Kidney (tissue), 14 donors: Measurements from ENCODE around the gene CLASP2. TPM values are rescaled to one million over a fixed set of nuclear protein-coding genes. Genes with fewer than 3 reads are reported as not detected.

Experiments
- DNase-seq, 5 donors: peaks; one replicate each; pipeline ENCODE4 v3.0.0-alpha.2; 2013 to 2020
- FAIRE-seq: peaks from 2 replicates; lab custom pipeline; 2012; peaks lifted over from hg19 to GRCh38; lab: Jason Lieb, UNC
- H3K27ac ChIP-seq, 2 donors: one replicate each; pipeline ENCODE4 v1.7.0; 2013; ENCODE audit warnings: low read depth in 2 of 2, low read length in 2 of 2, inconsistent platforms in 1 of 2
- H3K27me3 ChIP-seq: one replicate; pipeline ENCODE4 v1.7.1; 2013; ENCODE audit warnings: low read length, inconsistent platforms; ENCODE audit not compliant: control insufficient read depth, insufficient read depth
- H3K36me3 ChIP-seq, 3 donors: one replicate each; pipeline versions ENCODE4 v1.7.0 to v1.7.1; 2013; ENCODE audit warnings: low read length in 3 of 3, control low read depth in 1 of 3, inconsistent platforms in 1 of 3; ENCODE audit not compliant: insufficient read depth in 3 of 3, control insufficient read depth in 2 of 3
- H3K4me1 ChIP-seq, 3 donors: one replicate each; pipeline versions ENCODE4 v1.7.0 to v1.7.1; 2013; ENCODE audit warnings: low read length in 3 of 3, inconsistent platforms in 1 of 3, low read depth in 1 of 3; ENCODE audit not compliant: control insufficient read depth in 2 of 3, insufficient read depth in 2 of 3
- H3K4me3 ChIP-seq, 3 donors: one replicate each; pipeline versions ENCODE4 v1.7.0 to v1.8.1; 2013; ENCODE audit warnings: low read length in 3 of 3, control low read depth in 1 of 3, inconsistent platforms in 1 of 3
- H3K9ac ChIP-seq, 3 donors: one replicate each; pipeline versions ENCODE4 v1.7.0 to v1.7.1; 2013; ENCODE audit warnings: low read length in 3 of 3, control low read depth in 1 of 3, inconsistent platforms in 1 of 3
- H3K9me3 ChIP-seq, 3 donors: one replicate each; pipeline versions ENCODE4 v1.7.0 to v1.7.1; 2013; ENCODE audit warnings: low read length in 3 of 3, control low read depth in 1 of 3, inconsistent platforms in 1 of 3; ENCODE audit not compliant: control insufficient read depth in 2 of 3, insufficient read depth in 1 of 3
- CTCF ChIP-seq: IDR thresholded peaks from 3 replicates; pipeline ENCODE4 v1.5.1; 2012; ENCODE audit warnings: mild to moderate bottlenecking, moderate library complexity, borderline replicate concordance; ENCODE audit not compliant: insufficient read depth; ENCODE audit errors: extremely low read depth
- intact Hi-C: fragments of 100-400 bp; cut with DNase I; formaldehyde crosslinking; loops from one replicate; pipeline ENCODE4 v1.11.1; 2022
- polyA plus RNA-seq: library from polyadenylated mRNA; stranded (reverse); fragments of 350-450 nt; fragmentation: Illumina TruSeq; extraction: RNeasy Lipid Tissue Mini Kit (QIAGEN cat#74804); gene quantifications from one replicate; pipeline ENCODE4 v1.2.3, GENCODE V29; 2014; ENCODE audit warnings: low read depth, low replicate concordance; ENCODE audit not compliant: insufficient read depth
- total RNA-seq: library from RNA; stranded (reverse); fragmentation: NEBNext Ultra II Directional; extraction: Animal tissue kit (Norgen Biotek cat#: 25700); gene quantifications from one replicate; pipeline ENCODE4 v1.2.1, GENCODE V29; 2021
- donor health status: control.
- donor health status: control.
- donor health status: control.
- donor health status: control.
- donor health status: control.
- donor health status: DM: yes; HTN: yes; CAD: no.
- donor health status: Normal renal cell carcinoma (clear cell type).

CLASP2 gene
- total and polyA plus RNA-seq, 2 donors from 2014 or later: 8.8 to 58.5 TPM

DNA sequence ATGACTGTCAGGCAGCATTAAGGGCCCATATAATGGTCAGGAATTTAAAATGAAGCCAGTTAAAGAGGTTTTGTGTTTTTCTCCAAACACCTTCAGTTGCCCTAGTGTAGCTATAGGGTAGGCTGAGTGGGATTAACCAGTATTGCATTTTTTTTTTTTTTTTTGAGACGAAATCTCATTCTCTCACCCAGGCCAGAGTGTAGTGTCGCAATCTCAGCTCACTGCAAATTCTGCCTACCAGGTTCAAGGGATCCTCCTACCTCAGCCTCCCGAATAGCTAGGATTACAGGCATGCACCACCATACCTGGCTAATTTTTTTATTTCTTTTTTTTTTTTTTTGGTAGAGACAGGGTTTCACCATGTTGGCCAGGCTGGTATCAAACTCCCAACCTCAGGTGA is 7.0 kb downstream of the CLASP2 start:
- Histone ChIP-seq H3K9ac (no peak overlapping the region), H3K4me1 (peaks cover 0 to 2% (median 0%) of the 10 kb centered on the region in 3 donors), H3K9me3 (no peaks in the 10 kb centered on the region), H3K27ac (no peak overlapping the region), H3K4me3 (no peak overlapping the region), H3K36me3 (no peaks in the 10 kb centered on the region), H3K27me3 (no peaks in the 10 kb centered on the region)
- no peak for TF ChIP-seq CTCF
- FAIRE-seq (no peak), DNase-seq (no peak)
- intact Hi-C loops: no loop called here

DNA sequence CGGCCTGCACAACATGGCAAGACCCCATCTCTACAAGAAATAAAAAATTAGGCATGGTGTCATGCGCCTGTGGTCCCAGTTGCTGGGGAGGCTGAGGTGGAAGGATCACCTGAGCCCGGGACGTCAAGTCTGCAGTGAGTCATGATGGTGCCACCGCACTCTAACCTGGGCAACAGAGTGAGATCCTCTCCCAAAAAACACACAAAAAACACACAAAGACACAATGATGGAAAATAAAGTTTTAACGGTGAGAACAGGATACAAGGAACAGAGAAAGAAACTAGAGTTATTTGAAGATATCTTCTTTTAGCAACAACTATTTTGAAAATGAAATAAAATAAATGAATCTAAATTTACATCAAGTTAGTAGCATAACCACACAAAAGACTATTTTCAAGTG is 12.0 kb downstream of the CLASP2 start:
- no peaks in the 10 kb centered on the region for H3K4me1 ChIP-seq
- DNase-seq: no peak
- FAIRE-seq: no peak
- H3K36me3 ChIP-seq: no peaks in the 10 kb centered on the region
- H3K27ac ChIP-seq: no peak overlapping the region
- H3K4me3 ChIP-seq: no peak overlapping the region
- intact Hi-C loops: no loop called here
- peaks cover 0 to 9% (median 4%) of the 10 kb centered on the region in 3 donors for H3K9me3 ChIP-seq
- no peak overlapping the region for H3K9ac ChIP-seq
- no peaks in the 10 kb centered on the region for H3K27me3 ChIP-seq
- TF ChIP-seq CTCF: no peak

GRCh38 chr3:33704891-33705290 is 13.2 kb downstream of the CLASP2 start:
- Histone ChIP-seq H3K36me3 (no peaks in the 10 kb centered on the region), H3K4me1 (no peaks in the 10 kb centered on the region), H3K27me3 (no peaks in the 10 kb centered on the region), H3K4me3 (no peak overlapping the region), H3K27ac (no peak overlapping the region), H3K9ac (no peak overlapping the region), H3K9me3 (peaks cover 0 to 9% (median 4%) of the 10 kb centered on the region in 3 donors)
- no peak for TF ChIP-seq CTCF
- DNase-seq: no peak
- intact Hi-C loops: no loop called here
- FAIRE-seq: no peak

- Histone ChIP-seq H3K4me3 (no peak overlapping the region), H3K4me1 (no peaks in the 10 kb centered on the region), H3K27me3 (no peaks in the 10 kb centered on the region), H3K9me3 (peaks cover 0 to 9% (median 4%) of the 10 kb centered on the region in 3 donors), H3K9ac (no peak overlapping the region), H3K27ac (no peak overlapping the region), H3K36me3 (no peaks in the 10 kb centered on the region)
- intact Hi-C loops: no loop called here
- FAIRE-seq (no peak), DNase-seq (no peak)
- no peak for TF ChIP-seq CTCF
Measured at GRCh38 chr3:33699275-33699674, 18.8 kb downstream of the CLASP2 start.
